Subcutaneous abdominal adipose tissue (tissue), 5 donors: ENCODE measurements around the gene GPSM1.
A peak's percentile ranks its signal among the peaks of the same experiment; 100 is the strongest.
"Not testable (repeated sequence)": the region's sequence is repeated elsewhere in the genome, so short reads cannot be mapped to it uniquely, and the experiment has no call there.

Experiments
- H3K27ac ChIP-seq: one replicate; pipeline ENCODE4 v1.7.0; 2013; ENCODE audit warnings: low read depth, mild to moderate bottlenecking, inconsistent platforms, low read length, moderate library complexity
- H3K27me3 ChIP-seq, 5 donors: one replicate each; pipeline ENCODE4 v1.7.0; 2013; ENCODE audit warnings: low read length in 5 of 5, inconsistent platforms in 1 of 5; ENCODE audit not compliant: control insufficient read depth in 5 of 5, insufficient read depth in 4 of 5
- H3K36me3 ChIP-seq, 5 donors: one replicate each; pipeline ENCODE4 v1.7.0; 2013; ENCODE audit warnings: low read length in 5 of 5; ENCODE audit not compliant: control insufficient read depth in 5 of 5, insufficient read depth in 5 of 5
- H3K4me1 ChIP-seq, 5 donors: one replicate each; pipeline ENCODE4 v1.7.0; 2013; ENCODE audit warnings: low read length in 5 of 5, mild to moderate bottlenecking in 3 of 5, moderate library complexity in 1 of 5; ENCODE audit not compliant: control insufficient read depth in 5 of 5, insufficient read depth in 5 of 5
- H3K4me3 ChIP-seq, 5 donors: one replicate each; pipeline ENCODE4 v1.7.0; 2013; ENCODE audit warnings: low read length in 5 of 5, low read depth in 1 of 5
- H3K9ac ChIP-seq, 5 donors: one replicate each; pipeline ENCODE4 v1.7.0; 2013; ENCODE audit warnings: low read length in 5 of 5, mild to moderate bottlenecking in 4 of 5, moderate library complexity in 3 of 5
- H3K9me3 ChIP-seq, 5 donors: one replicate each; pipeline ENCODE4 v1.7.0; 2013; ENCODE audit warnings: low read length in 5 of 5; ENCODE audit not compliant: control insufficient read depth in 5 of 5
- donor health status: healthy.
- donor health status: healthy.
- donor health status: healthy.
- donor health status: healthy.
- donor health status: healthy.

Gene GPSM1

GRCh38 chr9:136400038-136400834 is 72.9 kb downstream of the GPSM1 start, which contains the start of gene SNAPC4:
Gene SNAPC4 (minus strand): TSS chr9:136400170. CDS start chr9:136398428, 1,742 bp downstream.
- peak within 1 kb of the TSS; percentile 54 to 91 (median 75) for H3K4me3 ChIP-seq
- H3K27ac ChIP-seq = no peak within 1 kb of the TSS
- peak within 1 kb of the TSS; percentile 68 to 96 (median 83) for H3K9ac ChIP-seq
- peaks cover 0 to 57% (median 44%) of the 10 kb centered on the region in 5 donors for H3K36me3 ChIP-seq
- H3K4me1 ChIP-seq = peaks cover 5 to 24% (median 21%) of the 10 kb centered on the region in 5 donors
- H3K9me3 ChIP-seq = no peaks in the 10 kb centered on the region
- H3K27me3 ChIP-seq = no peaks in the 10 kb centered on the region

GRCh38 chr9:136401173-136401922 is 74.0 kb downstream of the GPSM1 start:
- H3K27me3 ChIP-seq = no peaks in the 10 kb centered on the region
- H3K4me3 ChIP-seq = no peak overlapping the region
- H3K9ac ChIP-seq = peak overlapping the region in 1 of 5 donors; percentile 71
- no peaks in the 10 kb centered on the region for H3K9me3 ChIP-seq
- H3K36me3 ChIP-seq = peaks cover 0 to 54% (median 41%) of the 10 kb centered on the region in 5 donors
- peaks cover 5 to 24% (median 21%) of the 10 kb centered on the region in 5 donors for H3K4me1 ChIP-seq
- H3K27ac ChIP-seq = no peak overlapping the region

DNA sequence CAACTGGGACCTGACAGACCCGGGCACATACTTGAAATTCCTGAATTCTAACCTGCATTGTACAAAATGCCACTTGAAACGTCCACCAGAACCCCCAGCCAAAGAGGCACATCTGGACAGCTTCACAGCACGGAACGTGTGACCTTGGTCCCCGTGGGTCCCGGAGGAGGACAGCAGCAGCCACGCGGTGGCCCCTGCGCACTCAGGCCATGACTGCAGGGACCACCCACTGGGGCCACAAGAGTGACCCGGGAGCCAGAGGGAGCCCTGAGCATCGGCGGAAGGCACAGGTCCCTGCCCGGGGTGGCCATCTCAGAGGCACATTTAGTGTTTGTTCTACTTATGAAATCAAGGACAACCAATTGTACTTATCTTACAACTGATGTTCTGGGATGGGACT is 74.7 kb downstream of the GPSM1 start:
- no peak overlapping the region for H3K4me3 ChIP-seq
- no peak overlapping the region for H3K9ac ChIP-seq
- H3K27ac ChIP-seq = no peak overlapping the region
- peaks cover 5 to 24% (median 21%) of the 10 kb centered on the region in 5 donors for H3K4me1 ChIP-seq
- H3K9me3 ChIP-seq = no peaks in the 10 kb centered on the region
- no peaks in the 10 kb centered on the region for H3K27me3 ChIP-seq
- H3K36me3 ChIP-seq = peaks cover 0 to 51% (median 39%) of the 10 kb centered on the region in 5 donors

- Histone ChIP-seq H3K9ac (no peak overlapping the region), H3K9me3 (no peaks in the 10 kb centered on the region), H3K27ac (no peak overlapping the region), H3K4me1 (peaks cover 5 to 22% (median 18%) of the 10 kb centered on the region in 5 donors), H3K4me3 (no peak overlapping the region), H3K36me3 (peaks cover 0 to 52% (median 43%) of the 10 kb centered on the region in 5 donors), H3K27me3 (no peaks in the 10 kb centered on the region)
Observed at GRCh38 chr9:136403538-136403914, 76.2 kb downstream of the GPSM1 start.

DNA sequence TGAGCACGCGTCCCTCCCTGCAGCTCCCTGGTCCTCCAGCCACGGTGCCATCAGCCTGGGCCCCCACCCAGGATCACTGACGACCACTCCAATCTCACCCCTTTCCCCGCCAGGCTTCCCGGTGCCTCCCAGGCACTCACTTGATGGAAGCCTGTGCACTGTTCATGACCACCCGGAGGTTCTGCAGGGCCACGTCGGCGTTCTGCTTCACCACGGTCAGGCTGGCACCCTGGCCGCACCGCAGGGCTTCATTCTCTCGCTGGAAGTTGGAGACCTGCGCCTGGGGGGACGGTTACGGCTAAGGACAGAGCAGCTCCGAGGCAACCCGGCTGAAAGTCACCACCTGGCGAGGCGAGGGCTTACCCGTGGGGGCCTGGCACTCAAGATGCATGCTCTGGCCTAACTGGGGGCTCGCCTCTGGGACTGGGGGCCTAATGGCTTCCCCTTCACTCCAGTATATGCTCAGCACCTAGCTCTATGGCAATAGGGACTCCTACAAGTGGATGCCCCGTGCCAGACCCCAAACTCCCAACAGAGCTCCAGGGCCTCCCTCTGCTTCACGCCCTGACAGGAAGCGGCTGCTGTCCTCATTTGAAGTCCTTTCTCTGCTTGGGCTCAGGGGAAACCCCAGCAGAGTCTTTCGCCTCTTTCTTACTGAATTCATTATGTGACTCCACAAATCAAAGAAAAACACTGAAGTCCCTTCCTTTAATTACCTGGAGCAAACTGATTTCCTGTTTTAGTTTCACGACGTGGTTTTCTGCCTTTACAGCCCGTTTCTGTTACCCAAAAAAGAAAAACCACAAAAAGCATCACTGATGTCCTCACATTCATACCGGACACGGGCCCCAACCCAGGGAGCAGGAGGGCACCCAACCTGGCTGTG is 76.8 kb downstream of the GPSM1 start:
- no peak overlapping the region for H3K4me3 ChIP-seq
- no peak overlapping the region for H3K27ac ChIP-seq
- no peak overlapping the region for H3K9ac ChIP-seq
- no peaks in the 10 kb centered on the region for H3K9me3 ChIP-seq
- H3K27me3 ChIP-seq = no peaks in the 10 kb centered on the region
- H3K4me1 ChIP-seq = peaks cover 2 to 21% (median 12%) of the 10 kb centered on the region in 5 donors
- H3K36me3 ChIP-seq = peaks cover 0 to 52% (median 43%) of the 10 kb centered on the region in 5 donors

GRCh38 chr9:136404801-136405136 is 77.4 kb downstream of the GPSM1 start:
- peaks cover 0 to 52% (median 43%) of the 10 kb centered on the region in 5 donors for H3K36me3 ChIP-seq
- no peak overlapping the region for H3K27ac ChIP-seq
- peaks cover 0 to 21% (median 12%) of the 10 kb centered on the region in 5 donors for H3K4me1 ChIP-seq
- H3K9me3 ChIP-seq = no peaks in the 10 kb centered on the region
- H3K27me3 ChIP-seq = no peaks in the 10 kb centered on the region
- no peak overlapping the region for H3K9ac ChIP-seq
- no peak overlapping the region for H3K4me3 ChIP-seq

DNA sequence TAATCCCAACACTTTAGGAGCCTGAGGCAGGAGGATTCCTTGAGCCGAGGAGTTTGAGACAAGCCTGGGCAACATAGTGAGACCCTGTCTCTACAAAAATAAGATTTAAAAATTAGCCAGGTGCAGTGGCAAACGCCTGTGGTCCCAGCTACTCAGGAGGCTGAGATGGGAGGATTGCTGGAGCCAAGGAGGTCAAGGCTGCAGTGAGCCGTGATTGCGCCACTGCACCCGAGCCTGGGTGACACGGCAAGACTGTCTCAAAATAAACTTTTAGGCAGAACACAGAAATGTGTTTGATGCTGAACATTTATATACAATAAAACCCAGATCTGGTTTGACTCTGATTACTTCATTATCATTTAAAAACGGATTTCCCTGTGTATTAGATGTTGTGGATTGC is 78.1 kb downstream of the GPSM1 start:
- Histone ChIP-seq H3K27me3 (no peaks in the 10 kb centered on the region), H3K27ac (no peak overlapping the region), H3K36me3 (peaks cover 0 to 52% (median 43%) of the 10 kb centered on the region in 5 donors), H3K4me3 (no peak overlapping the region), H3K4me1 (peaks cover 0 to 19% (median 12%) of the 10 kb centered on the region in 5 donors), H3K9me3 (no peaks in the 10 kb centered on the region), H3K9ac (no peak overlapping the region)

DNA sequence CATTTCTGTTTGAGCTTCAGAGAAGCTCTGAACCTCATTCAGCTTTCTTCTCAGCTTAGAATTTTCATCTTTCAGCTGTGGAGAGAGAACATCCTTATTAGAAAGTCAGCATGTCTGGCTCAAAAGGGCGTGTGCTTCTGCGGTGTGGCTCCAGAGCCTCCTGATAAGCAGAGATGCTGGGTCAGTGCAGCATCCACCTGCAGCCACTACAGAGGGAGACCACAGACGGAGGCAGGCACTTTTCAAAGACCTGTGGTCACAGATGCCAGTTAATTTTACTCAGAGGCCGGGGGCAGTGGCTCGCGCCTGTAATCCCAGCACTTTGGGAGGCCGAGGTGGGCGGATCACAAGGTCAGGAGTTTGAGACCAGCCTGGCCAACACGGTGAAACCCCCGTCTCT is 78.6 kb downstream of the GPSM1 start:
- peaks cover 0 to 52% (median 43%) of the 10 kb centered on the region in 5 donors for H3K36me3 ChIP-seq
- H3K9ac ChIP-seq, H3K4me3 ChIP-seq, H3K9me3 ChIP-seq, H3K27ac ChIP-seq, H3K27me3 ChIP-seq: not testable (repeated sequence)
- peaks cover 0 to 19% (median 13%) of the 10 kb centered on the region in 5 donors for H3K4me1 ChIP-seq

DNA sequence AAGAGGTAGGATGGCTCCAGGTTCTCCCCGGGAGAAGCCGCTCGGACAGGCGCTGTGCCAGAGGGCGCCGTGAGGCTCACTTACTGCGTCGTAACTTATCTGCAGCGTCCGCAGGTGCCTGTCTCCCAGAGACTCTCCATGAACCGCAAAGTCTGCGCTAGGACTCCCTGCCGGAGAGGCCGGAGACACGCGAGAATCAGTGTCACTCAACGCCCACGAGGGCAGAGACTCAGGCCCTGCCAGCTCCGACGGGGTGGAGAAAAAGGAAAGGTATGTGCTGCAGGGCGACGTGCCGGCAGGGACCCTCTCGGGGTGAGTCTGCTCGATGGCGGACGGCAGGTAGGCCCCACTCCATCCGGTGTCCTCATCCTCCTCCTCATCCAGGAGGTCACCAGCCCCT is 79.7 kb downstream of the GPSM1 start:
- not testable (repeated sequence) for H3K4me3 ChIP-seq, H3K27me3 ChIP-seq, H3K27ac ChIP-seq, H3K9ac ChIP-seq, H3K9me3 ChIP-seq
- H3K4me1 ChIP-seq = peaks cover 7 to 31% (median 23%) of the 10 kb centered on the region in 5 donors
- H3K36me3 ChIP-seq = peaks cover 0 to 48% (median 42%) of the 10 kb centered on the region in 5 donors
